Frontal cortex (tissue), 4 donors: ENCODE data around the gene DNMBP. TPM values are rescaled to one million over a fixed set of nuclear protein-coding genes. Genes with fewer than 3 reads are reported as not detected.

ENCODE experiments used
- DNase-seq, 2 donors: peaks; one replicate each; pipeline ENCODE4 v3.0.0; 2012; ENCODE audit warnings: low spot score in 2 of 2
- FAIRE-seq: peaks from 2 replicates; lab custom pipeline; 2012; peaks lifted over from hg19 to GRCh38; lab: Jason Lieb, UNC
- total RNA-seq: library from RNA; depleted of rRNA; stranded (reverse); fragments of >200 nt; gene quantifications from one replicate; pipeline ENCODE4 v1.2.3, GENCODE V29; 2014
- donor health status: control.
- donor health status: control.
- donor health status: control.

The DNMBP gene, protein sequence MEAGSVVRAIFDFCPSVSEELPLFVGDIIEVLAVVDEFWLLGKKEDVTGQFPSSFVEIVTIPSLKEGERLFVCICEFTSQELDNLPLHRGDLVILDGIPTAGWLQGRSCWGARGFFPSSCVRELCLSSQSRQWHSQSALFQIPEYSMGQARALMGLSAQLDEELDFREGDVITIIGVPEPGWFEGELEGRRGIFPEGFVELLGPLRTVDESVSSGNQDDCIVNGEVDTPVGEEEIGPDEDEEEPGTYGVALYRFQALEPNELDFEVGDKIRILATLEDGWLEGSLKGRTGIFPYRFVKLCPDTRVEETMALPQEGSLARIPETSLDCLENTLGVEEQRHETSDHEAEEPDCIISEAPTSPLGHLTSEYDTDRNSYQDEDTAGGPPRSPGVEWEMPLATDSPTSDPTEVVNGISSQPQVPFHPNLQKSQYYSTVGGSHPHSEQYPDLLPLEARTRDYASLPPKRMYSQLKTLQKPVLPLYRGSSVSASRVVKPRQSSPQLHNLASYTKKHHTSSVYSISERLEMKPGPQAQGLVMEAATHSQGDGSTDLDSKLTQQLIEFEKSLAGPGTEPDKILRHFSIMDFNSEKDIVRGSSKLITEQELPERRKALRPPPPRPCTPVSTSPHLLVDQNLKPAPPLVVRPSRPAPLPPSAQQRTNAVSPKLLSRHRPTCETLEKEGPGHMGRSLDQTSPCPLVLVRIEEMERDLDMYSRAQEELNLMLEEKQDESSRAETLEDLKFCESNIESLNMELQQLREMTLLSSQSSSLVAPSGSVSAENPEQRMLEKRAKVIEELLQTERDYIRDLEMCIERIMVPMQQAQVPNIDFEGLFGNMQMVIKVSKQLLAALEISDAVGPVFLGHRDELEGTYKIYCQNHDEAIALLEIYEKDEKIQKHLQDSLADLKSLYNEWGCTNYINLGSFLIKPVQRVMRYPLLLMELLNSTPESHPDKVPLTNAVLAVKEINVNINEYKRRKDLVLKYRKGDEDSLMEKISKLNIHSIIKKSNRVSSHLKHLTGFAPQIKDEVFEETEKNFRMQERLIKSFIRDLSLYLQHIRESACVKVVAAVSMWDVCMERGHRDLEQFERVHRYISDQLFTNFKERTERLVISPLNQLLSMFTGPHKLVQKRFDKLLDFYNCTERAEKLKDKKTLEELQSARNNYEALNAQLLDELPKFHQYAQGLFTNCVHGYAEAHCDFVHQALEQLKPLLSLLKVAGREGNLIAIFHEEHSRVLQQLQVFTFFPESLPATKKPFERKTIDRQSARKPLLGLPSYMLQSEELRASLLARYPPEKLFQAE (N-terminal part only)
- 2.9 TPM for total RNA-seq

DNA sequence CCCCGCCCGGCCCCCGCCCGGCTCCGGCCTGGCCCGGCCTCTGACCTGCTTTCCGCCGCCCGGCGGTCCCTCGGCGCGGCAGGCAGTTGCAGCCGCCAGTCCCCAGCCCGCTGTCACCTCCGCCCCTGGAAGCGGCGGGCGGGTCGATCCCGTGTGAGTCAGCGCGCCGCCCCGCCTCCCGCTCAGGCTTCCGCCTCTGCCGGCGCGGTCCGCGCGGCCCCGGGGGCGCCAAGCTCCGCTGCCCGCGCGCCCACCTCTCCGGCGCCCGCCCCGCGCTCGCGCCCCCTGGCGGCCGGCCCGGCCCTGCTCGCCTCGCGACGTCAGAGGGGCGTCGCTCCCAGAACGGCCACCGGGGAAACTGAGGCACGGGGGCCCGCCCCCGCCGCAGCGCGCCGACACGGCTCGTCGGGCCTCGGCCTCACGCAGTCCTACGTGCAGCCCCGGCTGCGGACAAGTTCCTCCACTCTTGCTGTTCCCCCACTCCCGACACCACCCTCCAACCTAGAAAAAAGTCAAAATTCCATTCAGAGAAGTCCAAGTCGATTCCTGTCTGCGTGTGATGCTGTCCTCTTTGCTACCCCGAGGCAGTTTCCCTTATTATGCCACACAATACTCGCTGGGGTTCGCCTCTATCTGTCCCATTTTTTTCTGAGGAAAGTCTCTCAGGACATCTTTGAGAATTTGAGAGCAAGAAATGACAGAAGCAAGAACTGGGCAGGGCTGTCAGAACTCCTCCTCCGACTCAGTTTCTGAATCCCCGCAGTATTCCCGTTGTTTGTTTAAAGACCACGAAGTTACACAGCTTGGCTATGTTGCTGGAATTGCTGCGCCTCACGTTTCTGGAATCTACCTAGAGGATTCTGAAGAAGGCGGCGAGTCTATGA, at the start of gene DNMBP:
TSS of gene DNMBP (minus strand) at position 155 of the 884 bp plus-strand sequence. CDS start 37,823 bp downstream, outside the sequence.
- peak; percentile 89 to 94 for DNase-seq
- no peak for FAIRE-seq

DNA sequence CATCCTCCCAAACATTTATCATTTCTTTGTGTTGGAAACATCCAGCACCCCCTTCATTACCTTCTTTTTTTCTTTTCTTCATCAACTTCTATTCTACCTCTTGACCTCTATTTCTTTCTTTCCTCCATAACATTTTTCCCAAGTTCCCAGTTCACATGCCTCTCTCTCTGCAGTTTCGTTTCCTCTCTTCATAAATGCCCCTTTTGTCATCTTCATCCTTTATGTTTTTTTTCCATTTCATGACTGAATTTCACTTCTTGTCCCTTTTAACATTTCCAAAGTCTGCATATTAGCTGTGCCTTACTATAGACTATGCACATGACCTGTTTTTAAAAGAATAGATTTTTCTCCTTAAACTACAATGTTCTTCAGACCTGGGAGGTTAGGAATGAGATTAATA, 48.2 kb upstream of the DNMBP start:
- FAIRE-seq (no peak), DNase-seq (no peak)

DNA sequence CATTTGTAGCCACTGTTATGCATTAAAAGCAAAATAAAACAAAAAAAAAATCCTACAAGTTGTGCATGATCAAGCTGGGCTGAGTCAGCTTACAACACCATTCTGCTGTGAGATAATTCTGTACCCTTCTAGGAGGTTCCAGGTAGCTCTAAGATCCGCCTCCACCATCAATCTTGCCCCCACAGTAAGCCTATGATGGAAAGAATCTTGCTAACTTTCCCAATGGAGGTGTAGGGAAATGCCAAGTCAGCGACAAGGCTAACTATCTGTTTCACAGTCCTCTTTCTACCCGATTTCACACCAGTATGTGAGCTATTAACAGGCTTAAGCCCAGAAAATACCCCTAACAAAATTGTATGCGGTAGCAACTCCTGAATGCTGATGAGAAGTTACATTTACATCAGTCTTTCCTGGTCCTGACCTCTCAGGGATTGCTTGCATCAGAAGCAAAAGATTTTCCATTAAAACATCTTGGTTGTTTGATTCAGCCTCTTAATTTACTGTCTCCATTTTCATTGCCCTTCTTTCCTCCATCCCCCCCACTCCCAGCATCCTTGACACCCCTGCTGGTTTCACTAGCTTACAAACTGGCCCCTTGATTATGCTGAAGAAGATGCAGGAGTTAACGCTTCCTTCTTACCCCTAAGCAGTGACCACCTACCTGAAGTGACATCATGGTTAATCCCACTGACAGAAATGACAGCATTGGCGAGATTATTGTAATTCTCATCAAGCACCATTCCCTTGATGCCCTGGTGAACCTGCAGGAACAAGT, 44.1 kb upstream of the DNMBP start:
- FAIRE-seq (no peak), DNase-seq (no peak)

DNA sequence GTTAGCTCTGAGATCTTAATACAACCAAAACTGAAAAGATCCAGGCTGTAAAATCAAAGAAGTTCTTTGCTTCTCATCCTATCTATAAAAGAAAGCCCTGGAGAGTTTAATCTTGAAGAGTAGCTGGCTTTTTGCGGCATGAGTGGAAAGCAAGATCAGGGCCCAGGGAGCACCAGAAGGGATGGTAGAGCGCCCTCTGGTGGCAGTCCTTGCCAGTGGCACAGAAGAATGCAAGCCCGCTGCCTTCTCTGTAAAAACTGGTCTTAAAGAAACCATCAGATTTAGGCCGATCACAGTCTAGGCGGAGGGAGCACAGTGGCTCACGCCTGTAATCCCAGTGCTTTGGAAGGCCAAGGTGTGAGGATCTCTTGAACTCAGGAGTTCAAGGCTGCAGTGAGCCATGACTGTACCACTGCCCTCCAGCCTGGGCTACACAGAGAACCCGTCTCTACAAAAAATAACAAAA, 36.3 kb upstream of the DNMBP start:
- DNase-seq (peak; percentile 12 to 47), FAIRE-seq (no peak)

DNA sequence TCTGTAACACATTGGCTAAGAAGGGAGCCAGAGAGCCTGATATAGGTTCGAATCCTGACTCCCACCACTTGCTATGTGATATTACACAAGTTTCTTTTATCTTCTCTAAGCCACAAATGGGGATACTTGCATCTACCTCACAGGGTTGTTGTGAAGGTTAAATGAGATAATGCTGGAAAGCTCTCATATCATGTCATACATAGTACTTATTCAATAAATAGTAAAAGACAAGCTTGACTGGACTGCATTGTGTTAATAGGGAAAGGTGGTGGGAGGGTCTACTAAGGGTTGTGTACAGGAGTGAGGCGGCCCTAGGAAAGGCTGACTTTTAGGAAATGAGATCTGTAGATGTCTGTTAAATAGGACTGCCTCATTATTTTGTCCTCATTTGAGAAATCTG, 35.8 kb upstream of the DNMBP start:
- DNase-seq (no peak), FAIRE-seq (no peak)

- FAIRE-seq = no peak
Measured at GRCh38 chr10:100043796-100044195, 34.0 kb upstream of the DNMBP start.

DNA sequence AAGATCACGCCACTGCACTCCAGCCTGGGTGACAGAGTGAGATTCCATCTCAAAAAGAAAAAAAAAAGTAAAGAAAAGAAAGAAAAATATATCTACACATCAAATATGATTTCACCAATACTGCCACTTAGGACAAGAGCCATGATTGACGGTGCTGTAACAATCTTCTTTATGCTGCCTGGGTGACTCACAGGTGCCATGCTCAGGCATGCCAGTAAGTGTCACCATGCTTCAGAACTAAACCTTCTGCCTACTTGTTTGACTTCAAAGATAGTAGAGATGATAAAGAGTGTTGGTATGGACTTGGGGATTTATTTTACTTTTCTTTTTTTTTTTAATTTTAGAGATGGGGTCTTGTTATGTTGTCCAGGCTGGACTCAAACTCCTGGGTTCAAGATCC, 33.6 kb upstream of the DNMBP start:
- FAIRE-seq = no peak
- DNase-seq = no peak

More at GRCh38 chr10:100043796-100044195, 34.0 kb upstream of the DNMBP start:
- no peak for DNase-seq

GRCh38 chr10:100041306-100042002, 31.7 kb upstream of the DNMBP start:
- DNase-seq (no peak), FAIRE-seq (no peak)

- DNase-seq (no peak), FAIRE-seq (no peak)
Measured at GRCh38 chr10:100038561-100039071, 28.9 kb upstream of the DNMBP start.

GRCh38 chr10:100037758-100038315, 28.1 kb upstream of the DNMBP start:
- no peak for DNase-seq

GRCh38 chr10:100036850-100037249, 27.1 kb upstream of the DNMBP start:
- no peak for DNase-seq
- FAIRE-seq = no peak

More at GRCh38 chr10:100037758-100038315, 28.1 kb upstream of the DNMBP start:
- FAIRE-seq = no peak

GRCh38 chr10:100033766-100034418, 24.1 kb upstream of the DNMBP start:
- FAIRE-seq (no peak), DNase-seq (no peak)

DNA sequence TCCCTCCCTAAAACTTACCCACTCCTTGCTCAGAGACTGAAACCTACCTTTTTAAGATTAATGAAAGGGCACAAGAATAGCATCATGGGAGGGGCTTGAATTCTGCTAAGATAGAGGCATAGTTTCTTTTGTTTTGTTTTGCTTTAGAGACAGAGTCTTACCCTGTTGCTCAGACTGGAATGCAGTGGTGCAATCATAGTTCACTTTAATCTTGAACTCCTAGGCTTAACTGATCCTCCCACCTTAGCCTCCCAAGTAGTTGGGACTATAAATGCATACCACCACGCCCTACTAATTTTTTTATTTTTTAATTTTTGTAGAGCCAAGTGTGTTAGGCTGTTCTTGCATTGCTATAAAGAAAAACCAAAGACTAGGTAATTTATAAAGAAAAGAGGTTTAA, 17.7 kb upstream of the DNMBP start:
- DNase-seq (no peak), FAIRE-seq (no peak)

- DNase-seq (no peak), FAIRE-seq (no peak)
Measured at GRCh38 chr10:100025576-100025975, 15.8 kb upstream of the DNMBP start.

DNA sequence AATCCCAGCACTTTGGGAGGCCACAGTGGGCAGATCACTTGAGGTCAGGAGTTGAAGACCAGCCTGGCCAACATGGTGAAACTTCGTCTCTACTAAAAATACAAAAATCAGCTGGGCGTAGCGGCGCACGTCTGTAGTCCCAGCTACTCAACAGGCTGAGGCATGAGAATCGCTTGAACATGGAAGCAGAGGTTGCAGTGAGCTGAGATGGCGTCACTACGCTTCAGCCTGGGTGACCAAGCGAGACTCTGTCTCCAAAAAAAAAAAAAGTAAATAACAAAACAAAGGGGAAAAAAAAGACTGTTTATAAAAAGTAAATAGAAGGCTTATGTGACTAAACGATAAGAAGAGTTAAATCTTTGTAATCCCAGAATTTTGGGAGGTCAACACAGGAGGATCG, 15.0 kb upstream of the DNMBP start:
- DNase-seq (no peak), FAIRE-seq (no peak)

- DNase-seq (no peak), FAIRE-seq (no peak)
Measured at GRCh38 chr10:100022403-100022802, 12.7 kb upstream of the DNMBP start.

DNA sequence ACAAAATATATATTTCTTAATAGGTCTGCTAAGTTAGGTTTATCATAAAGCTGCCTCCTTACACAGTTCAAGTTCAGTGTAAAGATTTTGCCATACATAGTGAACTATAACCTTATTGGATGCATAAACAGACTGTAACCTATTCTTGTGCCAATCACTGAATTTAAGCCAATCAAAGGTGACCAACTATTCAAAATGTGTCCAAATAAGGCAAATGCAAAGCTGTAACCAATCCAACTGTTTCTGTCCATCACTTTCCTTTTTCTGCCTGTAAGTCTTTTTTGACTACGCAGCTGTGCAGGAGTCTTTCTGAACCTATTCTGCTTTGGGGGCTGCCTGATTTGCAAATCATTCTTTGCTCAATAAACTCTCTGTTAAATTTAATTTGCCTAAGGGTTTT, 11.6 kb upstream of the DNMBP start:
- DNase-seq = no peak
- no peak for FAIRE-seq
